GM18951 (cell line): ENCODE data around the gene HIVEP2.

Experiments used
- POLR2A ChIP-seq: IDR thresholded peaks from 4 replicates; pipeline ENCODE4 v1.6.1; 2011; ENCODE audit warnings: mild to moderate bottlenecking; ENCODE audit not compliant: insufficient read length, insufficient read depth; ENCODE audit errors: extremely low read depth
- in situ Hi-C: fragments of 300-500 bp; cut with MboI; formaldehyde crosslinking; loops from one replicate; pipeline ENCODE4 v1.12.0; 2022; ENCODE audit warnings: low sequenced_read_pairs, mixed read lengths, inconsistent platforms; ENCODE audit not compliant: unreplicated experiment

The HIVEP2 gene

DNA sequence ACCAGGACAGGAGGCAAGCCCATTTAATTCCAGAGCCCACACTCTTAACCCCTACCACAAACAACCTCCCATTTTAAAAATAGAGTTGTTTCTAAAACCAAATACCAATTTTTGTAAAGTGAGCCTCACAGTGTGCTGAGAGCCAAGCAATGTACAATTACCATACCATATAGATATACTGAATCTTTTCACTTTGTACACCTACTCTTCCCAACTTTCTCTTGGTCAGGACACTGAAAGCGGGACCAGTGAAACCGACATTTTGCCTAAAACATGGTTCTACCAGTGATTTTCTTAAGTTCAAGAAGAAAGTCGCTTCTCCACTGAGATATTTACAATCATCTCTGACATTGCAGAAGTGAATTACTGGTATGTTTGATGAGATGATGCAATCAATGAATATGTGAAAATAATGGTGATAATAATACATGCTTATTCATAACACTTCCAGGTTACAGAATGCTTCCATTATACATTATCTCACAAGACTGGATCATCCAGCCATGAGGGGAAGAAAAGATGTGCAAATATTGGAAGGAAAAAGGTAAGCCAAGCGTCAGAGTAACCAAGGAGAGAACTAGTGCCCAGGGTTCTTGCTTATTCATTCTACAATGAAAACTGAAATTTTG lies 74.1 kb downstream of the HIVEP2 start:
- no peak for TF ChIP-seq POLR2A
- in situ Hi-C loops, result no loop called here

DNA sequence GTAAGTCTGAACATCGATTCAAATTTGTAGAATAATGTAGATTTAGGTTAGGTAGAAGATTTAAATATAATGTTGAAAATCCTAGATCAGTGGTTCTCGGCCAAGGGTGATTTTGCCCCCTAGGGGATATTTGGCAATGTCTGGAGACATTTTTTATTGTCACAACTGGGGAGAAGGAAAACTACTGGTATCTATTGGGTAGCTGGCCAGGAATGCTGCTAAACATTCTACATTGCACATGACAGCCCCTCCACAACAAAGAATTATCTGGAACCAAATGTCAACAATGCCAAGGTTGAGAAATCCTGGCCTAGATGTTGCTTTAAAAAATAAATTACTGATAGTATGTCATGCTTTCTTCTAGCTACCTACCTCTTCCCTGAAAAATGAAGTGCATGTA lies 76.1 kb downstream of the HIVEP2 start:
- in situ Hi-C loops, result no loop called here

GRCh38 chr6:142867988-142868812 lies 76.8 kb downstream of the HIVEP2 start:
- no peak for TF ChIP-seq POLR2A
- in situ Hi-C loops, result no loop called here

More for the DNA sequence above, 76.1 kb downstream of the HIVEP2 start:
- TF ChIP-seq POLR2A, result no peak

- in situ Hi-C loops, result no loop called here
- TF ChIP-seq POLR2A, result no peak
These were observed 77.6 kb downstream of the HIVEP2 start for GRCh38 chr6:142867355-142867801.

DNA sequence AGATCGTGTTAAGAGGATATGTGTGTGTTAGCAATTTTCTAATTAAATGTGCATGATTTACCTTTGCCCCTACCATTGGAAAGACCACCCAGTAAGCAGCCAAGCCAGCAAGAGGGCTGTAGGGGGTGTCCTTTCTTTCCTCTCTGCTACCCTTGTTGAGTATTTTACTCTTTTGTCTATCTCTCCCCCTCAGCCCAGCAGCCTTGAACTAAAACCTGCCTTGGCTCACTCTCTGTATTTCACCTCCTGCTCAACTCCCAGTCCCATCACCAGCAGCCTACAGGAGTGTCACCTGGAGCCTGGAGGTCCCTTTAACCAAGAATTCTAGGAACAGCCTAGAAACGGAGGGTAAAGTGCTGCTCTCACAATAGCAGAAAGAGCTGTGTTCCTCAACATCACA lies 81.0 kb downstream of the HIVEP2 start:
- in situ Hi-C loops, result no loop called here

DNA sequence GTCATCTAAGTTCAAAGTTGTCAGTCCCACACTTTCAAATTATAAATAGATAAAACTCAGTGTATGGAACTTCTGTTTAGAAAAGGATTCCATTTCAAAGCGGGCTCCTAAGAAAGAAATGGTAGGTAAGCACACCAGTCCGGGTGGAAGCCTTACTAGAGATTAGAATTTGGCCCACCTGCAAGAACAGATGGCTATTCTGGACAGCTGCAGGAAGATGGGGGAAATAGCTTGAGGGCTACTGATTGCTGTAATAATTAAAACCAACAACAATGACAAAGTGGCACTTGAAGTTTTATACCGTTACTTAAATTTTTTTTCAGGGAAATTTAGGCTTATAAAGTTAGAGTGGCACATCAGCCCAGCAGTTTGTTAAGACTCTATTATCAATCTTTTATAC lies 83.3 kb downstream of the HIVEP2 start:
- TF ChIP-seq POLR2A, result no peak

More for the DNA sequence above, 81.0 kb downstream of the HIVEP2 start:
- TF ChIP-seq POLR2A, result no peak

GRCh38 chr6:142860498-142860897 lies 84.5 kb downstream of the HIVEP2 start:
- in situ Hi-C loops, result no loop called here
- no peak for TF ChIP-seq POLR2A

More for the DNA sequence above, 83.3 kb downstream of the HIVEP2 start:
- in situ Hi-C loops, result no loop called here

DNA sequence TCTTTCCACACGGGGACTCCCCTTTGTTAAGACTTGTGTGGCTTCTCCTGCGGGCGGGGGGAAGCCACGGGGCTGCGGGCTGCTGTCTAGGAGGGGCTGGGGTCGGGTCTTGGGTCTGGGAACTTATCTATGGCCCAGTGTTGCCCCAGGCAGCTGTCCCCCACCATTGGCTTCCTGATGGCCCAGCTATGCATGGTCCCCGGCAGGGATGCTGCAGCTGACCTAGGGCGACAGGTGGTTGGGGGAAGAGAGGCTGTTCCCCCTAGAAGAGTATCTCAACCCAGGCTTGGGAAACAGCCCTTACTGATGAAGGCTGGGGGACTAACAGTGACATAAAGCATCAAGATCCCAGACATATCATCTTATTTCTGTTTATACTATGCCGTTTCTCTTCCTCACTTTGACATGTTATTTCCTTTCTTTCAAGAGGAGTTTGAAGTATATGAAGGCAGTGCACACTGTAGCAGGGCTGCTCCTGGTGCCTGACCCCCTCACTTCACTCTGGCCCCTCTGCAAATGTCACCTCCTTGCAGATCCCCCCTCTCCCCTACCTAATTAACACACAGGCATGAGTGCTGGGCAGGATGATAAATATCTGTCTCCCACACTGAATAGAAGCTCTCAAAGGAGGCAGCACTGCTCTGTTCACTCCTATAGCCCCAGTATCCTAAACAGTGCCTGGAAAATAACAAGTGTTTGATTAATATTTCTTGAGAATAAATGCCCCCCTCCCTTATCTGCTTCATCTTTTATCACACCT lies 87.0 kb downstream of the HIVEP2 start:
- in situ Hi-C loops, result no loop called here
- TF ChIP-seq POLR2A, result no peak

GRCh38 chr6:142857233-142857761 lies 87.7 kb downstream of the HIVEP2 start:
- in situ Hi-C loops, result no loop called here
- no peak for TF ChIP-seq POLR2A

GRCh38 chr6:142856624-142857232 lies 88.2 kb downstream of the HIVEP2 start:
- TF ChIP-seq POLR2A, result no peak
- in situ Hi-C loops, result no loop called here

- in situ Hi-C loops, result no loop called here
- no peak for TF ChIP-seq POLR2A
These were observed 88.9 kb downstream of the HIVEP2 start for GRCh38 chr6:142855893-142856623.
